NT2/D1 (cell line): ENCODE data around the gene PRMT7.

ENCODE experiments used
- SUZ12 ChIP-seq: IDR thresholded peaks from 2 replicates; pipeline ENCODE4 v1.6.1; 2011; ENCODE audit not compliant: insufficient read length, insufficient read depth; ENCODE audit errors: extremely low read depth
- YY1 ChIP-seq: IDR thresholded peaks from 2 replicates; pipeline ENCODE4 v1.6.1; 2011; ENCODE audit not compliant: insufficient read length, insufficient read depth
- ZNF274 ChIP-seq: IDR thresholded peaks from 2 replicates; pipeline ENCODE4 v1.6.1; 2011; ENCODE audit warnings: mild to moderate bottlenecking, low read depth, low read length

GRCh38 chr16:68273896-68274295 is 36.9 kb upstream of the PRMT7 start:
- TF ChIP-seq YY1 (no peak), ZNF274 (no peak), SUZ12 (no peak)
